OCI-LY3 (cell line): ENCODE data around the gene DHRSX.

ENCODE experiments used
- CTCF ChIP-seq: fragments of 200-600, 300-600 bp; sonication (generic); IDR thresholded peaks from 2 replicates; pipeline ENCODE4 v1.5.1; 2014; ENCODE audit warnings: antibody characterized with exemption, low read length, low read depth
- EZH2phosphoT487 ChIP-seq: fragments of 200-600 bp; shearing (Covaris generic); IDR thresholded peaks from 2 replicates; pipeline ENCODE4 v1.6.1; 2018; ENCODE audit warnings: antibody characterized with exemption, mixed run types, low read depth

GRCh38 chrX:2464677-2465166 is 36.1 kb downstream of the DHRSX start:
- TF ChIP-seq CTCF: no peak
- no peak for TF ChIP-seq EZH2phosphoT487
